Cardiac atrium fibroblast (primary cell): ENCODE data around the gene ASF1A. TPM values are rescaled to one million over a fixed set of nuclear protein-coding genes. Genes with fewer than 3 reads are reported as not detected.

Experiments used
- total RNA-seq: library from RNA; depleted of rRNA; stranded (reverse); fragments of >200 nt; gene quantifications from 2 replicates; pipeline ENCODE4 v1.2.3, GENCODE V29; 2015

ASF1A gene
- 7.6 TPM in 2 replicates for total RNA-seq

GRCh38 chr6:118893807-118894424, at the start of gene ASF1A:
TSS of gene ASF1A (plus strand) at chr6:118894152. CDS start at chr6:118894414, 262 bp downstream.

GRCh38 chr6:118934461-118935330, 40.7 kb downstream of the ASF1A start, which contains the start of gene MCM9:
TSS of gene MCM9 (minus strand) at chr6:118935159. CDS start at chr6:118931723, 3,436 bp downstream.

Other genes starting within 250 kb of the ASF1A start
- gene CEP85L, start 242.6 kb upstream of the ASF1A start, total RNA-seq = 4.3 and 10.2 TPM in 2 replicates
- 4.2 and 13.5 TPM in 2 replicates for gene MCM9, start 41.0 kb downstream of the ASF1A start, total RNA-seq
- gene FAM184A, start 184.5 kb downstream of the ASF1A start, total RNA-seq = not detected in 2 replicates